ENCODE measurements around the gene ARFGEF2. TPM values are rescaled to one million over a fixed set of nuclear protein-coding genes. Genes with fewer than 3 reads are reported as not detected.

Gene ARFGEF2
- polyA plus RNA-seq, 1 donor from 2014 or later: 19.8 TPM

- no peaks in the 10 kb centered on the region for H3K27me3 ChIP-seq (ENCODE audit: insufficient read depth, low read depth, low read length)
- H3K9me3 ChIP-seq (ENCODE audit: low read length): no peaks in the 10 kb centered on the region
- no peaks in the 10 kb centered on the region for H3K36me3 ChIP-seq (ENCODE audit: insufficient read depth, low read length)
- H3K79me2 ChIP-seq (replicated peaks; ENCODE audit: insufficient read depth, low read length): no peaks in the 10 kb centered on the region
- H3K9me2 ChIP-seq (ENCODE audit: insufficient read depth, low read length): no peaks in the 10 kb centered on the region
- no peak for TF ChIP-seq EP300 (conservative IDR thresholded peaks at IDR 0.05; ENCODE audit: poor library complexity, severe bottlenecking)
- TF ChIP-seq EZH2 (IDR thresholded peaks at IDR 0.05; ENCODE audit: borderline replicate concordance, insufficient read depth, low read length, poor library complexity, severe bottlenecking): no peak
- TF ChIP-seq POLR2AphosphoS5 (IDR thresholded peaks at IDR 0.05): no peak
- TF ChIP-seq, protein P1, sequence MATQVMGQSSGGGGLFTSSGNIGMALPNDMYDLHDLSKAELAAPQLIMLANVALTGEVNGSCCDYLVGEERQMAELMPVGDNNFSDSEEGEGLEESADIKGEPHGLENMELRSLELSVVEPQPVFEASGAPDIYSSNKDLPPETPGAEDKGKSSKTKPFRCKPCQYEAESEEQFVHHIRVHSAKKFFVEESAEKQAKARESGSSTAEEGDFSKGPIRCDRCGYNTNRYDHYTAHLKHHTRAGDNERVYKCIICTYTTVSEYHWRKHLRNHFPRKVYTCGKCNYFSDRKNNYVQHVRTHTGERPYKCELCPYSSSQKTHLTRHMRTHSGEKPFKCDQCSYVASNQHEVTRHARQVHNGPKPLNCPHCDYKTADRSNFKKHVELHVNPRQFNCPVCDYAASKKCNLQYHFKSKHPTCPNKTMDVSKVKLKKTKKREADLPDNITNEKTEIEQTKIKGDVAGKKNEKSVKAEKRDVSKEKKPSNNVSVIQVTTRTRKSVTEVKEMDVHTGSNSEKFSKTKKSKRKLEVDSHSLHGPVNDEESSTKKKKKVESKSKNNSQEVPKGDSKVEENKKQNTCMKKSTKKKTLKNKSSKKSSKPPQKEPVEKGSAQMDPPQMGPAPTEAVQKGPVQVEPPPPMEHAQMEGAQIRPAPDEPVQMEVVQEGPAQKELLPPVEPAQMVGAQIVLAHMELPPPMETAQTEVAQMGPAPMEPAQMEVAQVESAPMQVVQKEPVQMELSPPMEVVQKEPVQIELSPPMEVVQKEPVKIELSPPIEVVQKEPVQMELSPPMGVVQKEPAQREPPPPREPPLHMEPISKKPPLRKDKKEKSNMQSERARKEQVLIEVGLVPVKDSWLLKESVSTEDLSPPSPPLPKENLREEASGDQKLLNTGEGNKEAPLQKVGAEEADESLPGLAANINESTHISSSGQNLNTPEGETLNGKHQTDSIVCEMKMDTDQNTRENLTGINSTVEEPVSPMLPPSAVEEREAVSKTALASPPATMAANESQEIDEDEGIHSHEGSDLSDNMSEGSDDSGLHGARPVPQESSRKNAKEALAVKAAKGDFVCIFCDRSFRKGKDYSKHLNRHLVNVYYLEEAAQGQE (IDR thresholded peaks at IDR 0.05; ENCODE audit: borderline replicate concordance): no peak
- no peak for TF ChIP-seq TAF1 (IDR thresholded peaks at IDR 0.05; ENCODE audit: low read depth)
- TF ChIP-seq SMC3 (conservative IDR thresholded peaks at IDR 0.05; ENCODE audit: poor library complexity): no peak
- TF ChIP-seq, protein P2, sequence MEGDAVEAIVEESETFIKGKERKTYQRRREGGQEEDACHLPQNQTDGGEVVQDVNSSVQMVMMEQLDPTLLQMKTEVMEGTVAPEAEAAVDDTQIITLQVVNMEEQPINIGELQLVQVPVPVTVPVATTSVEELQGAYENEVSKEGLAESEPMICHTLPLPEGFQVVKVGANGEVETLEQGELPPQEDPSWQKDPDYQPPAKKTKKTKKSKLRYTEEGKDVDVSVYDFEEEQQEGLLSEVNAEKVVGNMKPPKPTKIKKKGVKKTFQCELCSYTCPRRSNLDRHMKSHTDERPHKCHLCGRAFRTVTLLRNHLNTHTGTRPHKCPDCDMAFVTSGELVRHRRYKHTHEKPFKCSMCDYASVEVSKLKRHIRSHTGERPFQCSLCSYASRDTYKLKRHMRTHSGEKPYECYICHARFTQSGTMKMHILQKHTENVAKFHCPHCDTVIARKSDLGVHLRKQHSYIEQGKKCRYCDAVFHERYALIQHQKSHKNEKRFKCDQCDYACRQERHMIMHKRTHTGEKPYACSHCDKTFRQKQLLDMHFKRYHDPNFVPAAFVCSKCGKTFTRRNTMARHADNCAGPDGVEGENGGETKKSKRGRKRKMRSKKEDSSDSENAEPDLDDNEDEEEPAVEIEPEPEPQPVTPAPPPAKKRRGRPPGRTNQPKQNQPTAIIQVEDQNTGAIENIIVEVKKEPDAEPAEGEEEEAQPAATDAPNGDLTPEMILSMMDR (IDR thresholded peaks at IDR 0.05; ENCODE audit: poor library complexity, severe bottlenecking): no peak
- no peak for TF ChIP-seq MXI1 (conservative IDR thresholded peaks at IDR 0.05; ENCODE audit: poor library complexity, severe bottlenecking)
- no peak for TF ChIP-seq RAD21 (conservative IDR thresholded peaks at IDR 0.05)
- no peaks in the 10 kb centered on the region for H4K20me1 ChIP-seq (ENCODE audit: insufficient read depth)
- H3K4me3 ChIP-seq (ENCODE audit: low read length): no peak overlapping the region
- H3K4me2 ChIP-seq (ENCODE audit: low read length): no peak overlapping the region
- H3K9ac ChIP-seq (ENCODE audit: low read length): no peak overlapping the region
- no peak overlapping the region for H3K27ac ChIP-seq (ENCODE audit: low read length)
- no peaks in the 10 kb centered on the region for H3F3A ChIP-seq (ENCODE audit: insufficient read depth, low read length, poor library complexity, severe bottlenecking)
- no peak overlapping the region for H2AFZ ChIP-seq (ENCODE audit: low read depth, low read length)
Observed at GRCh38 chr20:48892891-48893290, 28.6 kb upstream of the ARFGEF2 start.

DNA sequence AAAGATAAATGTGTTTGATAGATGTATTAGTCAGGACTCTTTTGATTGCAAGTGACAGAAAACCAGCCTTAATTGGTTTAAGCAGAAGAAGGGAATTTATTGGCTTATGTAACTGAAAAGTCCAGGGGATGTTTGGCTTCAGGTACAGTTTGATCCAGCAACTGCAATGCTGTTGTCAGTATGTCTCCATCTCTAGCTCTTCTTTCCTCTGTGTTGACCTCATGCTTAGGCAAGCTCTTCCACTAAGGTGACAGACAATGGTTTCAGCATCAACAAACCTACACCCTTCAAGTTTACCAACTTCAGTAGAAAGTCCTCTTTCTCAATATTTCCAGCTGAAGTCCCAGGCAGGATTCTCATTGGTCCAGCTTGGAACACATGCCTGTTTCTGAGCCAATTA lies 28.1 kb upstream of the ARFGEF2 start:
- Histone ChIP-seq H3K36me3 (ENCODE audit: insufficient read depth, low read length) (no peaks in the 10 kb centered on the region), H3F3A (ENCODE audit: insufficient read depth, low read length, poor library complexity, severe bottlenecking) (no peaks in the 10 kb centered on the region), H3K27ac (ENCODE audit: low read length) (no peak overlapping the region), H3K27me3 (ENCODE audit: insufficient read depth, low read depth, low read length) (no peaks in the 10 kb centered on the region), H3K9me3 (ENCODE audit: low read length) (no peaks in the 10 kb centered on the region), H3K9ac (ENCODE audit: low read length) (no peak overlapping the region), H3K4me2 (ENCODE audit: low read length) (no peak overlapping the region), H2AFZ (ENCODE audit: low read depth, low read length) (no peak overlapping the region), H3K9me2 (ENCODE audit: insufficient read depth, low read length) (no peaks in the 10 kb centered on the region), H3K4me3 (ENCODE audit: low read length) (no peak overlapping the region), H4K20me1 (ENCODE audit: insufficient read depth) (no peaks in the 10 kb centered on the region), H3K79me2 (replicated peaks; ENCODE audit: insufficient read depth, low read length) (no peaks in the 10 kb centered on the region)
- TF ChIP-seq, protein P2 (IDR thresholded peaks at IDR 0.05; ENCODE audit: poor library complexity, severe bottlenecking): no peak
- TF ChIP-seq TAF1 (IDR thresholded peaks at IDR 0.05; ENCODE audit: low read depth) (no peak), SMC3 (conservative IDR thresholded peaks at IDR 0.05; ENCODE audit: poor library complexity) (no peak), EZH2 (IDR thresholded peaks at IDR 0.05; ENCODE audit: borderline replicate concordance, insufficient read depth, low read length, poor library complexity, severe bottlenecking) (no peak)
